ENCODE data around the gene GRIA3.

The GRIA3 gene

GRCh38 chrX:123260920-123261418 is 76.9 kb downstream of the GRIA3 start:
- no peak overlapping the region for H3K4me2 ChIP-seq (ENCODE audit: low read length)
- H3K79me1 ChIP-seq (ENCODE audit: low read length), result no peaks in the 10 kb centered on the region
- H3K27me3 ChIP-seq (ENCODE audit: insufficient read depth, low read length, poor library complexity), result no peaks in the 10 kb centered on the region
- no CpG with 5 or more reads among the region's 5 CpGs for WGBS (ENCODE audit: extremely low coverage, insufficient coverage, low lambda C conversion rate)
- no peak overlapping the region for H2BK15ac ChIP-seq (replicated peaks; ENCODE audit: low read depth)
- no peak overlapping the region for H3K18ac ChIP-seq (ENCODE audit: low read length)
- no peak overlapping the region for H3K9ac ChIP-seq (ENCODE audit: low read length)
- no peak overlapping the region for H2AK5ac ChIP-seq (ENCODE audit: low read length)
- H3K23ac ChIP-seq (ENCODE audit: low read length), result no peak overlapping the region
- DNase-seq, result no peak
- H3K4me3 ChIP-seq (ENCODE audit: low read length), result no peak overlapping the region
- no peaks in the 10 kb centered on the region for H3K79me2 ChIP-seq (ENCODE audit: control insufficient read depth, insufficient read depth, low read length)
- no peak overlapping the region for H2BK120ac ChIP-seq (ENCODE audit: low read depth, low read length)
- no peaks in the 10 kb centered on the region for H3K36me3 ChIP-seq (ENCODE audit: control insufficient read depth, insufficient read depth, low read length)
- peaks cover 2% of the 10 kb centered on the region for H3K4me1 ChIP-seq (ENCODE audit: control insufficient read depth, low read depth, low read length)
- no peak overlapping the region for H3K4ac ChIP-seq (ENCODE audit: low read depth, low read length)
- H3K27ac ChIP-seq (ENCODE audit: low read depth, low read length), result no peak overlapping the region
- no peak overlapping the region for H4K8ac ChIP-seq (ENCODE audit: low read depth, low read length)
- H3K56ac ChIP-seq (ENCODE audit: low read length), result no peak overlapping the region
- no peak overlapping the region for H2BK5ac ChIP-seq (ENCODE audit: low read length)
- H4K5ac ChIP-seq (ENCODE audit: low read length), result no peak overlapping the region

GRCh38 chrX:123263270-123263669 is 79.2 kb downstream of the GRIA3 start:
- no CpG with 5 or more reads among the region's 8 CpGs for WGBS (ENCODE audit: extremely low coverage, insufficient coverage, low lambda C conversion rate)

GRCh38 chrX:123263747-123264146 is 79.7 kb downstream of the GRIA3 start:
- no peak overlapping the region for H3K56ac ChIP-seq (ENCODE audit: low read length)
- H2BK5ac ChIP-seq (ENCODE audit: low read length), result no peak overlapping the region
- H3K23ac ChIP-seq (ENCODE audit: low read length), result no peak overlapping the region
- no peak overlapping the region for H3K4me2 ChIP-seq (ENCODE audit: low read length)
- H3K4me1 ChIP-seq (ENCODE audit: control insufficient read depth, low read depth, low read length), result peaks cover 2% of the 10 kb centered on the region
- no peaks in the 10 kb centered on the region for H3K36me3 ChIP-seq (ENCODE audit: control insufficient read depth, insufficient read depth, low read length)
- H3K4me3 ChIP-seq (ENCODE audit: low read length), result no peak overlapping the region
- H3K18ac ChIP-seq (ENCODE audit: low read length), result no peak overlapping the region
- no peak overlapping the region for H2BK120ac ChIP-seq (ENCODE audit: low read depth, low read length)
- no peak overlapping the region for H4K8ac ChIP-seq (ENCODE audit: low read depth, low read length)
- no peak overlapping the region for H2BK15ac ChIP-seq (replicated peaks; ENCODE audit: low read depth)
- H3K27me3 ChIP-seq (ENCODE audit: insufficient read depth, low read length, poor library complexity), result no peaks in the 10 kb centered on the region
- H3K4ac ChIP-seq (ENCODE audit: low read depth, low read length), result no peak overlapping the region
- no peak overlapping the region for H3K9ac ChIP-seq (ENCODE audit: low read length)
- DNase-seq, result peak; percentile 16
- H2AK5ac ChIP-seq (ENCODE audit: low read length), result no peak overlapping the region
- no peaks in the 10 kb centered on the region for H3K79me2 ChIP-seq (ENCODE audit: control insufficient read depth, insufficient read depth, low read length)
- H3K27ac ChIP-seq (ENCODE audit: low read depth, low read length), result no peak overlapping the region
- H4K5ac ChIP-seq (ENCODE audit: low read length), result no peak overlapping the region
- WGBS (ENCODE audit: extremely low coverage, insufficient coverage, low lambda C conversion rate), result no CpG with 5 or more reads among the region's 1 CpG
- H3K79me1 ChIP-seq (ENCODE audit: low read length), result no peaks in the 10 kb centered on the region

More at GRCh38 chrX:123263270-123263669, 79.2 kb downstream of the GRIA3 start:
- H2AK5ac ChIP-seq (ENCODE audit: low read length), result no peak overlapping the region
- H2BK15ac ChIP-seq (replicated peaks; ENCODE audit: low read depth), result no peak overlapping the region
- H2BK5ac ChIP-seq (ENCODE audit: low read length), result no peak overlapping the region
- H3K4me3 ChIP-seq (ENCODE audit: low read length), result no peak overlapping the region
- H3K79me1 ChIP-seq (ENCODE audit: low read length), result no peaks in the 10 kb centered on the region
- H4K5ac ChIP-seq (ENCODE audit: low read length), result no peak overlapping the region
- no peaks in the 10 kb centered on the region for H3K36me3 ChIP-seq (ENCODE audit: control insufficient read depth, insufficient read depth, low read length)
- H3K27ac ChIP-seq (ENCODE audit: low read depth, low read length), result no peak overlapping the region
- H3K4me1 ChIP-seq (ENCODE audit: control insufficient read depth, low read depth, low read length), result peaks cover 2% of the 10 kb centered on the region
- H3K4me2 ChIP-seq (ENCODE audit: low read length), result no peak overlapping the region
- H3K56ac ChIP-seq (ENCODE audit: low read length), result no peak overlapping the region
- no peak overlapping the region for H3K18ac ChIP-seq (ENCODE audit: low read length)
- H3K27me3 ChIP-seq (ENCODE audit: insufficient read depth, low read length, poor library complexity), result no peaks in the 10 kb centered on the region
- H3K23ac ChIP-seq (ENCODE audit: low read length), result no peak overlapping the region
- H3K4ac ChIP-seq (ENCODE audit: low read depth, low read length), result no peak overlapping the region
- H3K9ac ChIP-seq (ENCODE audit: low read length), result no peak overlapping the region
- H2BK120ac ChIP-seq (ENCODE audit: low read depth, low read length), result no peak overlapping the region
- DNase-seq, result peak; percentile 73
- H4K8ac ChIP-seq (ENCODE audit: low read depth, low read length), result no peak overlapping the region
- H3K79me2 ChIP-seq (ENCODE audit: control insufficient read depth, insufficient read depth, low read length), result no peaks in the 10 kb centered on the region

- Histone ChIP-seq H3K79me1 (ENCODE audit: low read length) (no peaks in the 10 kb centered on the region), H3K79me2 (ENCODE audit: control insufficient read depth, insufficient read depth, low read length) (no peaks in the 10 kb centered on the region), H3K18ac (ENCODE audit: low read length) (no peak overlapping the region), H3K4me1 (ENCODE audit: control insufficient read depth, low read depth, low read length) (peaks cover 2% of the 10 kb centered on the region), H3K4ac (ENCODE audit: low read depth, low read length) (no peak overlapping the region), H3K9ac (ENCODE audit: low read length) (no peak overlapping the region), H4K8ac (ENCODE audit: low read depth, low read length) (no peak overlapping the region), H3K56ac (ENCODE audit: low read length) (no peak overlapping the region), H2BK120ac (ENCODE audit: low read depth, low read length) (no peak overlapping the region), H3K27me3 (ENCODE audit: insufficient read depth, low read length, poor library complexity) (no peaks in the 10 kb centered on the region), H2AK5ac (ENCODE audit: low read length) (no peak overlapping the region), H4K5ac (ENCODE audit: low read length) (no peak overlapping the region), H3K4me2 (ENCODE audit: low read length) (no peak overlapping the region), H3K36me3 (ENCODE audit: control insufficient read depth, insufficient read depth, low read length) (no peaks in the 10 kb centered on the region), H3K23ac (ENCODE audit: low read length) (no peak overlapping the region), H2BK5ac (ENCODE audit: low read length) (no peak overlapping the region), H2BK15ac (replicated peaks; ENCODE audit: low read depth) (no peak overlapping the region), H3K27ac (ENCODE audit: low read depth, low read length) (no peak overlapping the region), H3K4me3 (ENCODE audit: low read length) (no peak overlapping the region)
- no peak for DNase-seq
- no CpG with 5 or more reads among the region's 3 CpGs for WGBS (ENCODE audit: extremely low coverage, insufficient coverage, low lambda C conversion rate)
Measured at GRCh38 chrX:123267220-123267619, 83.1 kb downstream of the GRIA3 start.

GRCh38 chrX:123271902-123272301 is 87.8 kb downstream of the GRIA3 start:
- Histone ChIP-seq H3K27ac (ENCODE audit: low read depth, low read length) (no peak overlapping the region), H3K56ac (ENCODE audit: low read length) (no peak overlapping the region), H3K4ac (ENCODE audit: low read depth, low read length) (no peak overlapping the region), H3K18ac (ENCODE audit: low read length) (no peak overlapping the region), H3K4me3 (ENCODE audit: low read length) (no peak overlapping the region), H3K79me2 (ENCODE audit: control insufficient read depth, insufficient read depth, low read length) (no peaks in the 10 kb centered on the region), H3K4me1 (ENCODE audit: control insufficient read depth, low read depth, low read length) (no peaks in the 10 kb centered on the region), H3K79me1 (ENCODE audit: low read length) (no peaks in the 10 kb centered on the region), H3K9ac (ENCODE audit: low read length) (no peak overlapping the region), H2AK5ac (ENCODE audit: low read length) (no peak overlapping the region), H4K8ac (ENCODE audit: low read depth, low read length) (no peak overlapping the region), H3K4me2 (ENCODE audit: low read length) (no peak overlapping the region), H3K23ac (ENCODE audit: low read length) (no peak overlapping the region), H2BK5ac (ENCODE audit: low read length) (no peak overlapping the region), H3K36me3 (ENCODE audit: control insufficient read depth, insufficient read depth, low read length) (no peaks in the 10 kb centered on the region), H3K27me3 (ENCODE audit: insufficient read depth, low read length, poor library complexity) (no peaks in the 10 kb centered on the region), H2BK15ac (replicated peaks; ENCODE audit: low read depth) (no peak overlapping the region), H2BK120ac (ENCODE audit: low read depth, low read length) (no peak overlapping the region), H4K5ac (ENCODE audit: low read length) (no peak overlapping the region)
- no CpG with 5 or more reads among the region's 2 CpGs for WGBS (ENCODE audit: extremely low coverage, insufficient coverage, low lambda C conversion rate)
- DNase-seq, result no peak

- H3K4ac ChIP-seq (ENCODE audit: low read depth, low read length), result no peak overlapping the region
- no CpG with 5 or more reads among the region's 4 CpGs for WGBS (ENCODE audit: extremely low coverage, insufficient coverage, low lambda C conversion rate)
- H3K27me3 ChIP-seq (ENCODE audit: insufficient read depth, low read length, poor library complexity), result no peaks in the 10 kb centered on the region
- no peak overlapping the region for H2BK15ac ChIP-seq (replicated peaks; ENCODE audit: low read depth)
- no peak overlapping the region for H3K18ac ChIP-seq (ENCODE audit: low read length)
- H4K8ac ChIP-seq (ENCODE audit: low read depth, low read length), result no peak overlapping the region
- H3K56ac ChIP-seq (ENCODE audit: low read length), result no peak overlapping the region
- no peak overlapping the region for H3K27ac ChIP-seq (ENCODE audit: low read depth, low read length)
- H3K4me1 ChIP-seq (ENCODE audit: control insufficient read depth, low read depth, low read length), result no peaks in the 10 kb centered on the region
- H2AK5ac ChIP-seq (ENCODE audit: low read length), result no peak overlapping the region
- no peak overlapping the region for H4K5ac ChIP-seq (ENCODE audit: low read length)
- H3K9ac ChIP-seq (ENCODE audit: low read length), result no peak overlapping the region
- H3K4me2 ChIP-seq (ENCODE audit: low read length), result no peak overlapping the region
- no peaks in the 10 kb centered on the region for H3K79me2 ChIP-seq (ENCODE audit: control insufficient read depth, insufficient read depth, low read length)
- H3K79me1 ChIP-seq (ENCODE audit: low read length), result no peaks in the 10 kb centered on the region
- no peaks in the 10 kb centered on the region for H3K36me3 ChIP-seq (ENCODE audit: control insufficient read depth, insufficient read depth, low read length)
- no peak overlapping the region for H3K4me3 ChIP-seq (ENCODE audit: low read length)
- DNase-seq, result no peak
- H2BK5ac ChIP-seq (ENCODE audit: low read length), result no peak overlapping the region
- no peak overlapping the region for H3K23ac ChIP-seq (ENCODE audit: low read length)
- H2BK120ac ChIP-seq (ENCODE audit: low read depth, low read length), result no peak overlapping the region
Measured at GRCh38 chrX:123272630-123273029, 88.6 kb downstream of the GRIA3 start.

Measured in mesendoderm (in vitro differentiated cells).